Pericardium fibroblast (primary cell): ENCODE data around the gene MRPL39. TPM values are rescaled to one million over a fixed set of nuclear protein-coding genes. Genes with fewer than 3 reads are reported as not detected.

Experiments used
- total RNA-seq: library from RNA; depleted of rRNA; stranded (reverse); fragments of >200 nt; gene quantifications from 2 replicates; pipeline ENCODE4 v1.2.3, GENCODE V29; 2015

Gene MRPL39
- 14.8 and 22.3 TPM in 2 replicates for total RNA-seq

GRCh38 chr21:25607151-25608043 is at the start of gene MRPL39:
TSS of gene MRPL39 (minus strand) at chr21:25607481. CDS start at chr21:25607475, 6 bp downstream.

DNA sequence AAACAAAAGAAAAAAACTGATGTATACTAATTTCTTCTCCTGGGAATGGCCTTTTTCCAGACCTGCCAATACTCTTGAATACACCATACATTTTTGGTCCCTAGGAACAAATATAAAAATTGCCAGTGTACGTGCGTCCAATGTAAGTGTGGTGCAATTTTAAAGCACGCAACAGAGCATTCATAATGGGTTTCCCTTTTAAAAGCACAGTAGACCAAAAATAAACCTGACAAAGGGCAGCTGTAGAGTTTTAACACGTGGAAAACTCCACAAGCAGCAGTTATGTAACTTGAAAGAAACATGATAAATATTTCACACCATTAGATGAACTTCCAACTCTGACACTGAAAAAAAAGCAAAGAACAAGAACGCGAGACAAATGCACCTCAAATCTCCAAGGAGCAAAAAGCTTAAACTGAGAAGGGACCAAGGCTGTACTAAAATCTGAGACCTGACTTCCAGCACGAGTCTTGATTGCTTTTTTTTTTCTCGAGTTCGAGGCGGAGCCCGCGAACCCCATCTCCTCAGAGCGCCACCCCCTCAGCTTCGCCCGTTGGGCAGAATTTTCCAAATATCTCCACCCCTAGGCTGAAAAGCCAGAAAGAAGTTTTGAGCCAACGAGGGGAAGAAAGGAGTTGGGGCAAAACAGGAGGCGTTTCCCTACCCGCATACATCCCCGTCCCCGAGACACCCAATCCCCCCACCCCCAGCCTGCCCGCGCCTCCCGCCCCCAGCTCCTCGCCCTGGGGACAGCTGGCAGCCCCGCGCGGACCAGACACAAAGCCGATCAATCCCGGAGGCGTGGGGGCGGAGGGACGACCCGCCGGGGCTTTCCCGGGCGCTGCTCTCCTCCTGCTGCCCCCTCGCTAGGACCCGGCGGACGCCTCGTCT is 31.6 kb upstream of the MRPL39 start, which contains the start of gene JAM2:
TSS of gene JAM2 (plus strand) at position 599 of the 891 bp plus-strand sequence. CDS start 564 bp downstream, outside the sequence.

Other genes with a start within 250 kb of the MRPL39 start
- gene JAM2, start 31.8 kb upstream of the MRPL39 start, total RNA-seq = 0.82 and 0.94 TPM in 2 replicates
- gene ATP5PF, start 127.4 kb upstream of the MRPL39 start, total RNA-seq = 70.0 and 76.8 TPM in 2 replicates
- gene GABPA, start 127.5 kb upstream of the MRPL39 start, total RNA-seq = 12.6 and 17.1 TPM in 2 replicates